Nephron (organoid): ENCODE results near the gene SHLD1.
A peak's percentile ranks its signal among the peaks of the same experiment; 100 is the strongest.

Experiments used
- H3K27ac Mint-ChIP-seq, 3 experiments: 2 replicates each; pipeline ENCODE4 v1.8.0; 2020; ENCODE audit warnings: mixed read lengths in 3 of 3, mild to moderate bottlenecking in 2 of 3, moderate library complexity in 1 of 3
- H3K27me3 Mint-ChIP-seq: 2 replicates; pipeline ENCODE4 v1.8.0; 2021; ENCODE audit warnings: low read depth, mild to moderate bottlenecking, moderate library complexity, mixed read lengths
- H3K36me3 Mint-ChIP-seq: 2 replicates; pipeline ENCODE4 v1.8.0; 2020; ENCODE audit warnings: low read depth, mixed read lengths
- H3K4me1 Mint-ChIP-seq: 2 replicates; pipeline ENCODE4 v1.8.0; 2020; ENCODE audit warnings: mixed read lengths
- H3K4me3 Mint-ChIP-seq, 3 experiments: 2 replicates each; pipeline ENCODE4 v1.8.0; 2020; ENCODE audit warnings: mild to moderate bottlenecking in 3 of 3, mixed read lengths in 3 of 3, moderate library complexity in 2 of 3
- H3K9me3 Mint-ChIP-seq: 2 replicates; pipeline ENCODE4 v1.8.0; 2020; ENCODE audit warnings: mixed read lengths
- TF ChIP-seq, protein P1 (sequence below), 3 experiments: fragments of 200-600 bp; sonication (generic); IDR thresholded peaks; one replicate each; pipeline ENCODE4 v1.5.0; 2021; ENCODE audit warnings: antibody characterized with exemption in 3 of 3; ENCODE audit not compliant: unreplicated experiment in 3 of 3

SHLD1 gene

DNA sequence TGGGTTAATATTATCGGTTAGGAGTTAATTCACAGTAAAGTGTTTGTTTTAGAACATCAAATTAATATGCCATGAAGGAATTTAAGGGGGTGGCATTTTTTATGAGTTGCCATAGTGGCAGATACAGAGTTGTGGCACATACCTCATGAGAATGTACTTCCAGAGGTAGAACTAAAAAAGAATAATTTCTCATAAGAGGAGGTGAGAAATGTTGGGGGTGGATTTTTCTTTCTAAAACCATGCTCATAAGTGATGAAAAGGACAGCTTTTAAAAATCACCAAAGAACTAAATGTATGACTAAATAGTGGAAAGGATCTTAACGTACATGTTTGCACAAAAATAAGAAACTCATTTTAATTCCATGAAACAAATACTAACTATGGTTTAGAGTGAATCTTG lies 58.7 kb downstream of the SHLD1 start:
- TF ChIP-seq, protein P1, sequence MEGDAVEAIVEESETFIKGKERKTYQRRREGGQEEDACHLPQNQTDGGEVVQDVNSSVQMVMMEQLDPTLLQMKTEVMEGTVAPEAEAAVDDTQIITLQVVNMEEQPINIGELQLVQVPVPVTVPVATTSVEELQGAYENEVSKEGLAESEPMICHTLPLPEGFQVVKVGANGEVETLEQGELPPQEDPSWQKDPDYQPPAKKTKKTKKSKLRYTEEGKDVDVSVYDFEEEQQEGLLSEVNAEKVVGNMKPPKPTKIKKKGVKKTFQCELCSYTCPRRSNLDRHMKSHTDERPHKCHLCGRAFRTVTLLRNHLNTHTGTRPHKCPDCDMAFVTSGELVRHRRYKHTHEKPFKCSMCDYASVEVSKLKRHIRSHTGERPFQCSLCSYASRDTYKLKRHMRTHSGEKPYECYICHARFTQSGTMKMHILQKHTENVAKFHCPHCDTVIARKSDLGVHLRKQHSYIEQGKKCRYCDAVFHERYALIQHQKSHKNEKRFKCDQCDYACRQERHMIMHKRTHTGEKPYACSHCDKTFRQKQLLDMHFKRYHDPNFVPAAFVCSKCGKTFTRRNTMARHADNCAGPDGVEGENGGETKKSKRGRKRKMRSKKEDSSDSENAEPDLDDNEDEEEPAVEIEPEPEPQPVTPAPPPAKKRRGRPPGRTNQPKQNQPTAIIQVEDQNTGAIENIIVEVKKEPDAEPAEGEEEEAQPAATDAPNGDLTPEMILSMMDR (IDR thresholded peaks at IDR 0.05; ENCODE audit: unreplicated experiment in 3 of 3) = no peak
- no peaks in the 10 kb centered on the region for H3K9me3 Mint-ChIP-seq
- H3K27me3 Mint-ChIP-seq = no peaks in the 10 kb centered on the region
- no peaks in the 10 kb centered on the region for H3K4me1 Mint-ChIP-seq
- H3K27ac Mint-ChIP-seq = no peak overlapping the region
- H3K36me3 Mint-ChIP-seq = no peaks in the 10 kb centered on the region
- H3K4me3 Mint-ChIP-seq = no peak overlapping the region

DNA sequence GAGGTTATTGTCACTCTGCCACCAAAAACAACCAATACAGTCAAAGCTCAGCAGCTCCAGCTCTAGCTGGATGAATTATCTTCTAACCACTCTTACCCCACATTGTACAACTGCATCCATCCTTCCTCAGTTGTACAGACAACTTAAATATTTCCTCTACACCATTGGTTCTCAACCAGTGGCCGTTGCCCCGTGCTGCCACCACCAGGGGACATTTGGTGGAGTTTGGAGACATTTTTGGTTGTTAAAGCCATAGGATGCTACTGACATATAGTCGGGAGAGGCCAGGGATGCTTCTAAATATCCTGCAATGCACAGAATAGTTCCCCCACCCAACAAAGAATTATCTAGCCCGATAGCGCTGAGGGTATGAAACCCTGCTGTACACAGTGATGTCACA lies 59.3 kb downstream of the SHLD1 start:
- Mint-ChIP-seq H3K4me1 (no peaks in the 10 kb centered on the region), H3K9me3 (no peaks in the 10 kb centered on the region), H3K36me3 (no peaks in the 10 kb centered on the region), H3K27ac (no peak overlapping the region), H3K27me3 (no peaks in the 10 kb centered on the region), H3K4me3 (no peak overlapping the region)
- TF ChIP-seq, protein P1 (IDR thresholded peaks at IDR 0.05; ENCODE audit: unreplicated experiment in 3 of 3) = no peak

DNA sequence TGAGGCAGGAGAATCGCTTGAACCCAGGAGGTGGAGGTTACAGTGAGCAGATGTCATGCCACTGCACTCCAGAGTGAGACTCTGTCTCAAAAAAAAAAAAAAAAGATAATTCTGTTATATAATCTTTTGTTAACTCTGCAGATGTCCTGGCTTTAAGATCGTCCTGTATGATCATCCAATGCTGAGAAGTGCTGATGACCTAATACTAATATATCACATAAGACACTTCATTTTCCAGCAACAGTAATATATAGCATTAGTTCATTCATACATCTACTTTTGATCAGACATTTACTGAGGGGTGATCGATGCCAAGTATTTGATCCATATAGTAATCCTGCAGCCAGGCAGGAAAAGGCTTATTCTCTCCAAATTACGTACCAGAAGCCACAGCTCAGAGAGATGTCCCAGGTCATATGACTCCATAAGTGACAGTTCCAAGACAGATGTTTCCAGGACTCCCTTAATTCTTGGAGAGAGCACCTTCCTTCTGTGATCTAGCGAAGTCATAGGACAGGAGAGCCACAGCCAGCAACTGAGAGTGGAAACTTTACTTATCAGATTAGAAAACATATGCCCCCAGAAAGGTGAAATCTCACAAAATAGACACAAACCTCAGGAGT lies 60.7 kb downstream of the SHLD1 start:
- TF ChIP-seq, protein P1 (IDR thresholded peaks at IDR 0.05; ENCODE audit: unreplicated experiment in 3 of 3) = no peak
- no peaks in the 10 kb centered on the region for H3K27me3 Mint-ChIP-seq

DNA sequence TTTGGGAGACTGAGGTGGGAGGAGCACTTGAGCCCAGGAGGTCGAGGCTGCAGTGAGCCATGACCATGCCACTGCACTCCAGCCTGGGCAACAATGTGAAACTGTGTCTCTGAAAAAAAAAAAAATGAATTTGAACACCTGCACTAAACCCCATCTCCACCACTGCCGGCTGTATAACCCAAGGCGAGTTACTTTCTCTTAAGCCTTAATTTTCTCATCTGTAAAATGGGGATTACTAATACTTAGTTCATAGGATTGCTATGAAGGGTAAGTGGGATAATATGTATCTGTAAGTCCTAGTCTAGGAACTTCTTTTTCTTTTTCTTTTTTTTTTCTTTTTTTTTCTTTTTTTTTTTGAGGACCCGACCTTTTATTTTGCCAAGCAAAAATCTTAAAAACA lies 61.5 kb downstream of the SHLD1 start:
- Mint-ChIP-seq H3K36me3 (no peaks in the 10 kb centered on the region), H3K4me3 (no peak overlapping the region), H3K27ac (no peak overlapping the region), H3K9me3 (no peaks in the 10 kb centered on the region), H3K27me3 (no peaks in the 10 kb centered on the region), H3K4me1 (no peaks in the 10 kb centered on the region)
- TF ChIP-seq, protein P1 (IDR thresholded peaks at IDR 0.05; ENCODE audit: unreplicated experiment in 3 of 3) = no peak

More for the DNA sequence above, 60.7 kb downstream of the SHLD1 start:
- Mint-ChIP-seq H3K27ac (no peak overlapping the region), H3K36me3 (no peaks in the 10 kb centered on the region), H3K4me1 (no peaks in the 10 kb centered on the region), H3K4me3 (no peak overlapping the region), H3K9me3 (no peaks in the 10 kb centered on the region)

DNA sequence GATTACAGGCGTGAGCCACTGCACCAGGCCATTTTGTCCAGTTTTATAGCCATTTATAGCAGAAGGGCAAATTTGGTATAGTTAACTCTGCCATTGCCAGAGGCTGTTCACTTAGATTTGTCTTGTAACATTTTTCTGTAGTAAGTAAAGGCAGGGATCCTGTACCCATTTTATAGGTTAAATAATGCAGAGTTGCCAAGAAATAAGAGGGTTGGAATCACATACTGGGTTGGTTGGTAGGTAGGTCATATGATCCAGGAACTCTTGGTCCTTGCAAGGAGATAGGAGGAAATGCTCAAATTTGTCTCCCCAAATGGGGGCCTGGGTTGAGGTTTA lies 68.1 kb downstream of the SHLD1 start:
- H3K27me3 Mint-ChIP-seq = peaks cover 8% of the 10 kb centered on the region
- H3K9me3 Mint-ChIP-seq = no peaks in the 10 kb centered on the region
- TF ChIP-seq, protein P1 (IDR thresholded peaks at IDR 0.05; ENCODE audit: unreplicated experiment in 3 of 3) = no peak
- H3K27ac Mint-ChIP-seq = no peak overlapping the region
- peaks cover 3% of the 10 kb centered on the region for H3K36me3 Mint-ChIP-seq
- H3K4me1 Mint-ChIP-seq = peaks cover 6% of the 10 kb centered on the region
- H3K4me3 Mint-ChIP-seq = no peak overlapping the region

DNA sequence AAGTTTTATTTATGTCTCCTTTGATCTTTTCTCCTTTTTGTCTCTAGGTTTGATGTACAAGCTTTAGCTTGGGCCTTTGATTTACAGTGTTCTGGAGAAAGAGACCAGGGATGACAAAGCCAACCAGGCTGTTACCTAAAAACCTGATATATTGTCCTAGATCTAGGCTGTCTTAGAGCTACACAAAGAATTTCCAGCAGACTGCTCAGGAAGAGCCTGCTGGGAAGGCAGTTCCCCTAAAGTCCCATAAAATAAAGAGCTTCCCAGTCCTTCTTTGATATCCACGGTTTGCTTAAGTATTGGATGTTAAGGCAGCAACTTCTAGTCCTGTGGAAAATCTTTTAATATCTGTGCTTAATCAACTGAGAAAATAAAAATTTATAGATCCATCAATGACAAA lies 70.5 kb downstream of the SHLD1 start:
- Mint-ChIP-seq H3K4me1 (peaks cover 11% of the 10 kb centered on the region), H3K36me3 (peaks cover 3% of the 10 kb centered on the region), H3K27me3 (peaks cover 8% of the 10 kb centered on the region), H3K4me3 (no peak overlapping the region), H3K9me3 (no peaks in the 10 kb centered on the region), H3K27ac (peak overlapping the region; percentile 54 to 63 (median 59))
- TF ChIP-seq, protein P1 (IDR thresholded peaks at IDR 0.05; ENCODE audit: unreplicated experiment in 3 of 3) = no peak
